GM12874 (cell line): ENCODE results near the gene ST6GALNAC3.

Experiments
- TF ChIP-seq, protein P1 (sequence below): IDR thresholded peaks from 2 replicates; pipeline ENCODE4 v1.5.1; 2011; ENCODE audit warnings: low read depth, mild to moderate bottlenecking, control low read depth, low read length, moderate library complexity; ENCODE audit not compliant: insufficient read depth

The ST6GALNAC3 gene

GRCh38 chr1:76666499-76666898 is 592.0 kb downstream of the ST6GALNAC3 start:
- TF ChIP-seq, protein P1, sequence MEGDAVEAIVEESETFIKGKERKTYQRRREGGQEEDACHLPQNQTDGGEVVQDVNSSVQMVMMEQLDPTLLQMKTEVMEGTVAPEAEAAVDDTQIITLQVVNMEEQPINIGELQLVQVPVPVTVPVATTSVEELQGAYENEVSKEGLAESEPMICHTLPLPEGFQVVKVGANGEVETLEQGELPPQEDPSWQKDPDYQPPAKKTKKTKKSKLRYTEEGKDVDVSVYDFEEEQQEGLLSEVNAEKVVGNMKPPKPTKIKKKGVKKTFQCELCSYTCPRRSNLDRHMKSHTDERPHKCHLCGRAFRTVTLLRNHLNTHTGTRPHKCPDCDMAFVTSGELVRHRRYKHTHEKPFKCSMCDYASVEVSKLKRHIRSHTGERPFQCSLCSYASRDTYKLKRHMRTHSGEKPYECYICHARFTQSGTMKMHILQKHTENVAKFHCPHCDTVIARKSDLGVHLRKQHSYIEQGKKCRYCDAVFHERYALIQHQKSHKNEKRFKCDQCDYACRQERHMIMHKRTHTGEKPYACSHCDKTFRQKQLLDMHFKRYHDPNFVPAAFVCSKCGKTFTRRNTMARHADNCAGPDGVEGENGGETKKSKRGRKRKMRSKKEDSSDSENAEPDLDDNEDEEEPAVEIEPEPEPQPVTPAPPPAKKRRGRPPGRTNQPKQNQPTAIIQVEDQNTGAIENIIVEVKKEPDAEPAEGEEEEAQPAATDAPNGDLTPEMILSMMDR = no peak

DNA sequence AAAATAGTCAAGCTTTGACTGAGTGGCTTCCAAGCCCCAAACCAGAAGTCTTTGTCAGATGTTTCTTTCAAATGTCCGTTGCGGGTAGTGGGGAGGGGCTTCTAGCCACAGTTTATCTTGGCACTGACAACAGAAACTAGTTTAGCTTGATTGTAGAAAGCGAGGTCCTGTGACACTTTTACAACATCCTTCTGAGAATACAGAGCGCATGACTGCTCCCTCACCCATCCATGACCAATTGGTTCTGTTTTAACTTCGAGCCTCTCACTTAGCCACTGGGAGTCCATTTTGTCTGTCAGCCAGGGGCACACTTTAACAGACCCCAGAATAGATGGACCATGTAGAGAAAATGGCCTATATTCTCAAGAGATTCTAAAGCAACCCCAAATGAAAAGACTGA is 593.5 kb downstream of the ST6GALNAC3 start:
- TF ChIP-seq, protein P1 = no peak

GRCh38 chr1:76669131-76669530 is 594.6 kb downstream of the ST6GALNAC3 start:
- TF ChIP-seq, protein P1 = no peak

- TF ChIP-seq, protein P1 = no peak
Observed at GRCh38 chr1:76669624-76670315, 595.2 kb downstream of the ST6GALNAC3 start.

DNA sequence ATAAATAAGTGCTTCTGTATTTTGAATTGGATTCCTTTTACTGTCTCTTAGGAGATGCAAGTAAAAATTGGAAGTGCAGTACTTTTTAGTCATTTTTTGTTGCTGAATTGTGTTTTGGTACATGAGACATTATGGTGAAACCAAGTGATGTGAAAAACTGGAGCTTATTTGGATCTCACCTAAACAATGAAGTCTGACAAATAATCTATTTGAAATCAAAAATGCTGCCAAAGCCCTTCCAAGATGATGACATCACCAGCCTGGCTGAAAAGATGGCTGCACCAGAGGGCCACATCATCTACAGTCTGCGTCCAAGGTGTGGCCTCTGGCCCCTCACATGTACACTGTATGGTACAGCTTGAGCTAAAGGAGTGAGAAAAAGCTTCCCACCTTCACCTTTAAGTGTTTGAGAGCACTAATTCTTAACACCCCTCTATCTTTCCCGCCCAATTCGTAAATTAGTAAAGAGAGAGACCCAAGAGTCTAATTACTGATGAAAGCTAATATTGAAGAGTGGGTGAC is 600.2 kb downstream of the ST6GALNAC3 start:
- TF ChIP-seq, protein P1 = no peak

- TF ChIP-seq, protein P1 = no peak
Observed at GRCh38 chr1:76677416-76678405, 603.2 kb downstream of the ST6GALNAC3 start.

- TF ChIP-seq, protein P1 = no peak
Observed at GRCh38 chr1:76679534-76680152, 605.1 kb downstream of the ST6GALNAC3 start.
